ENCODE results near the gene SCNN1B. TPM values are rescaled to one million over a fixed set of nuclear protein-coding genes. Genes with fewer than 3 reads are reported as not detected.
"Not testable (repeated sequence)": the region's sequence is repeated elsewhere in the genome, so short reads cannot be mapped to it uniquely, and the experiment has no call there.

The SCNN1B gene
- total RNA-seq, 1 experiment from 2014 or later, result 2.5 TPM

GRCh38 chr16:23298290-23298915 lies 3.7 kb upstream of the SCNN1B start:
- DNase-seq (ENCODE audit: low spot score), result no peak
- H3K27me3 ChIP-seq (replicated peaks; ENCODE audit: insufficient read depth, low read depth, low read length, poor library complexity), result peaks cover 22% of the 10 kb centered on the region
- BruUV-seq (replicated peaks), result no TSS peak
- H3K4me3 ChIP-seq (ENCODE audit: low read depth, low read length, poor library complexity, severe bottlenecking), result no peak overlapping the region
- TF ChIP-seq CTCF (conservative IDR thresholded peaks at IDR 0.05; ENCODE audit: low read depth, low read length), result no peak
- no peak for TF ChIP-seq EZH2 (IDR thresholded peaks at IDR 0.05; ENCODE audit: borderline replicate concordance, low read depth, low read length, poor library complexity, severe bottlenecking)
- intact Hi-C loops (cut with micrococcal nuclease; ENCODE audit: unreplicated experiment), result no loop called here
- ChIA-PET POLR2A (ENCODE audit: low non-redundant PET) (no interaction called here), CTCF (no interaction called here)
- H3K9me3 ChIP-seq (ENCODE audit: low read depth, low read length, poor library complexity, severe bottlenecking), result no peaks in the 10 kb centered on the region
- H3K27ac ChIP-seq (ENCODE audit: low read depth, low read length, poor library complexity, severe bottlenecking), result no peak overlapping the region
- H3K4me1 ChIP-seq (ENCODE audit: insufficient read depth, low read length, poor library complexity, severe bottlenecking), result peaks cover 4% of the 10 kb centered on the region
- H3K36me3 ChIP-seq (ENCODE audit: insufficient read depth, low read length, poor library complexity, severe bottlenecking), result no peaks in the 10 kb centered on the region

- DNase-seq (ENCODE audit: low spot score); H3K27ac ChIP-seq (ENCODE audit: low read depth, low read length, poor library complexity, severe bottlenecking); intact Hi-C loops (cut with micrococcal nuclease; ENCODE audit: unreplicated experiment); POLR2A ChIA-PET (ENCODE audit: low non-redundant PET); CTCF ChIA-PET; H3K4me3 ChIP-seq (ENCODE audit: low read depth, low read length, poor library complexity, severe bottlenecking); BruUV-seq (replicated peaks); H3K9me3 ChIP-seq (ENCODE audit: low read depth, low read length, poor library complexity, severe bottlenecking); H3K36me3 ChIP-seq (ENCODE audit: insufficient read depth, low read length, poor library complexity, severe bottlenecking); H3K4me1 ChIP-seq (ENCODE audit: insufficient read depth, low read length, poor library complexity, severe bottlenecking): not testable (repeated sequence)
- peaks cover 22% of the 10 kb centered on the region for H3K27me3 ChIP-seq (replicated peaks; ENCODE audit: insufficient read depth, low read depth, low read length, poor library complexity)
These were observed 2.3 kb upstream of the SCNN1B start for GRCh38 chr16:23299815-23300214.

GRCh38 chr16:23301251-23302044 lies 654 bp upstream of the SCNN1B start:
- Histone ChIP-seq H3K27me3 (replicated peaks; ENCODE audit: insufficient read depth, low read depth, low read length, poor library complexity) (peaks cover 22% of the 10 kb centered on the region), H3K9me3 (ENCODE audit: low read depth, low read length, poor library complexity, severe bottlenecking) (no peaks in the 10 kb centered on the region), H3K4me3 (ENCODE audit: low read depth, low read length, poor library complexity, severe bottlenecking) (peak overlapping the region; percentile 52), H3K4me1 (ENCODE audit: insufficient read depth, low read length, poor library complexity, severe bottlenecking) (peaks cover 4% of the 10 kb centered on the region), H3K36me3 (ENCODE audit: insufficient read depth, low read length, poor library complexity, severe bottlenecking) (no peaks in the 10 kb centered on the region), H3K27ac (ENCODE audit: low read depth, low read length, poor library complexity, severe bottlenecking) (no peak overlapping the region)
- DNase-seq (ENCODE audit: low spot score), result no peak
- no peak for TF ChIP-seq EZH2 (IDR thresholded peaks at IDR 0.05; ENCODE audit: borderline replicate concordance, low read depth, low read length, poor library complexity, severe bottlenecking)
- no peak for TF ChIP-seq CTCF (conservative IDR thresholded peaks at IDR 0.05; ENCODE audit: low read depth, low read length)
- POLR2A ChIA-PET (ENCODE audit: low non-redundant PET), result no interaction called here
- intact Hi-C loops (cut with micrococcal nuclease; ENCODE audit: unreplicated experiment), result no loop called here
- no TSS peak for BruUV-seq (replicated peaks)
- CTCF ChIA-PET, result interaction anchor here (1.1 kb wide), 1 partner anchor 134 kb away, joined by 4 read pairs; no protein-coding TSS in a partner anchor
